K562 (cell line): ENCODE measurements around the gene B2M. TPM values are rescaled to one million over a fixed set of nuclear protein-coding genes. Genes with fewer than 3 reads are reported as not detected.

Experiments
- C11orf30 ChIP-seq: fragments of 450-650 bp; IDR thresholded peaks from 2 replicates; pipeline ENCODE4 v1.6.1; 2016; ENCODE audit warnings: low read depth, mild to moderate bottlenecking
- DIDO1 ChIP-seq: fragments of 450-650 bp; IDR thresholded peaks from 2 replicates; pipeline ENCODE4 v1.6.1; 2016; ENCODE audit warnings: low read depth, missing biosample characterization, missing genetic modification characterization
- FOXA1 ChIP-seq: fragments of 450-650 bp; IDR thresholded peaks from 2 replicates; pipeline ENCODE4 v1.6.1; 2016; ENCODE audit warnings: mild to moderate bottlenecking, borderline replicate concordance
- HEY1 ChIP-seq: fragments of 250-450 bp; sonication (Bioruptor Pico); IDR thresholded peaks from 2 replicates; pipeline ENCODE4 v1.5.0; 2020; ENCODE audit warnings: mild to moderate bottlenecking, moderate library complexity, borderline replicate concordance
- polyA plus RNA-seq, 8 experiments: library from polyadenylated mRNA; depleted of rRNA in 4 of 8; stranded (reverse) in 5 of 8; unstranded in 3 of 8; fragments of >200 nt; fragmentation: Nextera tagmentation in 2 of 8; fragmentation: Illumina TruSeq in 1 of 8; extraction: Ambion mirVana in 2 of 8; extraction: Trizol in 1 of 8; gene quantifications; 2 replicates each; pipeline versions ENCODE4 v1.2.1 to v1.2.3, GENCODE V29; 2011 to 2014; ENCODE audit warnings: inconsistent platforms in 1 of 8, missing spikeins in 1 of 8
- total RNA-seq, 7 experiments: library from RNA; depleted of rRNA in 6 of 7; stranded (reverse); fragments of >200 nt in 6 of 7; fragmentation: Illumina TruSeq in 2 of 7; extraction: Trizol in 2 of 7; gene quantifications; 2 replicates each; pipeline versions ENCODE4 v1.2.1 to v1.2.3, GENCODE V29; 2011 to 2021; ENCODE audit warnings: low replicate concordance in 1 of 7
- TF ChIP-seq, protein P1 (sequence below): sonication (generic); formaldehyde crosslinking; IDR thresholded peaks from 2 replicates; pipeline ENCODE4 v1.5.0; 2020; ENCODE audit warnings: missing genetic modification reagents
- TF ChIP-seq, protein P2 (sequence below): fragments of 250-450 bp; sonication (Bioruptor Pico); IDR thresholded peaks from 2 replicates; pipeline ENCODE4 v1.4.0; 2020; ENCODE audit warnings: mild to moderate bottlenecking, moderate library complexity
- TF ChIP-seq, protein P3 (sequence below): fragments of 200-600 bp; sonication (generic); IDR thresholded peaks from one replicate; pipeline ENCODE4 v1.6.1; 2012; ENCODE audit warnings: mild to moderate bottlenecking, low read depth, low read length, inconsistent platforms
- TF ChIP-seq, protein P4 (sequence below): fragments of 450-650 bp; IDR thresholded peaks from 2 replicates; pipeline ENCODE4 v1.6.1; 2017; ENCODE audit warnings: mild to moderate bottlenecking, moderate library complexity

Gene B2M
- total and polyA plus RNA-seq, 9 of the 15 experiments (the other 6 are each of a cell fraction or from before 2014, with no cell fraction given) = 460 to 3,138 (median 1,032) TPM

DNA sequence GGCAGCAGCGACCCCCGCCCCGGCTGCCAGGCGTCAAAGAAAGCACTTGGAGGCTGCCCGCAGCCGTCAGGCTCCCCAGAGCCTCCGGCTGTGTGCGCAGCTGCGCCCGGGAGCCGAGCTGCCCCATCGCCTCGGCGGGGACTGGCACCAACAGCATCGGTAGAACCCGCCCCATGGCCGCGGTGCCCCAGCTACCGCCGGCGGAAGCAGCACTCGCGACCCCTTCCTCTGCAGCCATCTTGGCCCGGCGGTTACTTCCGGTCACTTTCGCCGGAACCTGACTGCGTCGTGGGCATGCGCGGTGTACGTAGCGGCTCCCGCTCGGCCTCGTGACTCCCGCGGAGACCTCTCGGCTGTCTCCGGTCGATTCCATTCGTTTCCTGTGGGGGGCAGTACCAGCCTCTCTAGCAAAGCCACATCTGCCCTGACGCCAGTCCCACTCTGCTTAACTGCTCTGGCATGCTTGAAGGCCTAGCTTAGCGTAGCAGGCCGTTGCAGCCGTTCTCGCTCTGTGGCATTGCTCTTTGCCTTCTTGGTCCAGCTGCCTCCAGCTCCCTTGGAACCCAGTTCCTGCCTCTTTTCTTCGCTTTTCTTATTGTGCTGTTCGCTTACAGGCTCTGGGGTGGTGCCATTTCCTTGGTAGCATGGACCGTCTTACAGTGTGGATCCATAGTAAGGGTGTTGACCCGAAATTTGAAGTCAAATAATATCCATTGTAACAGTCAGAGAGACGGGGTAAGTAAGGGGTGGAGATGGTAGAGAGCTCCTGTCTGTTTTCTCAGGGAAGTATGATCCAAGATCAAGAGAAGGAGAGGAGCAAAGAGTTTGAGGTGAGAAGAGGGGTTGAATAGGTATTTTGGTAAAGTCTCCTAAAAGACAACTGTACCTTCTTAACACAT lies 47.7 kb upstream of the B2M start, which contains the start of gene SPG11 (continued):
- TF ChIP-seq FOXA1 (no peak), DIDO1 (tag) (peak; percentile 33; the same call in 1 of the 2 replicates), HEY1 (CRISPR knock-in tag) (no peak), C11orf30 (peak; percentile 75)
- TF ChIP-seq, protein P1, sequence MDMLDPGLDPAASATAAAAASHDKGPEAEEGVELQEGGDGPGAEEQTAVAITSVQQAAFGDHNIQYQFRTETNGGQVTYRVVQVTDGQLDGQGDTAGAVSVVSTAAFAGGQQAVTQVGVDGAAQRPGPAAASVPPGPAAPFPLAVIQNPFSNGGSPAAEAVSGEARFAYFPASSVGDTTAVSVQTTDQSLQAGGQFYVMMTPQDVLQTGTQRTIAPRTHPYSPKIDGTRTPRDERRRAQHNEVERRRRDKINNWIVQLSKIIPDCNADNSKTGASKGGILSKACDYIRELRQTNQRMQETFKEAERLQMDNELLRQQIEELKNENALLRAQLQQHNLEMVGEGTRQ = peak; percentile 87
- TF ChIP-seq, protein P2, sequence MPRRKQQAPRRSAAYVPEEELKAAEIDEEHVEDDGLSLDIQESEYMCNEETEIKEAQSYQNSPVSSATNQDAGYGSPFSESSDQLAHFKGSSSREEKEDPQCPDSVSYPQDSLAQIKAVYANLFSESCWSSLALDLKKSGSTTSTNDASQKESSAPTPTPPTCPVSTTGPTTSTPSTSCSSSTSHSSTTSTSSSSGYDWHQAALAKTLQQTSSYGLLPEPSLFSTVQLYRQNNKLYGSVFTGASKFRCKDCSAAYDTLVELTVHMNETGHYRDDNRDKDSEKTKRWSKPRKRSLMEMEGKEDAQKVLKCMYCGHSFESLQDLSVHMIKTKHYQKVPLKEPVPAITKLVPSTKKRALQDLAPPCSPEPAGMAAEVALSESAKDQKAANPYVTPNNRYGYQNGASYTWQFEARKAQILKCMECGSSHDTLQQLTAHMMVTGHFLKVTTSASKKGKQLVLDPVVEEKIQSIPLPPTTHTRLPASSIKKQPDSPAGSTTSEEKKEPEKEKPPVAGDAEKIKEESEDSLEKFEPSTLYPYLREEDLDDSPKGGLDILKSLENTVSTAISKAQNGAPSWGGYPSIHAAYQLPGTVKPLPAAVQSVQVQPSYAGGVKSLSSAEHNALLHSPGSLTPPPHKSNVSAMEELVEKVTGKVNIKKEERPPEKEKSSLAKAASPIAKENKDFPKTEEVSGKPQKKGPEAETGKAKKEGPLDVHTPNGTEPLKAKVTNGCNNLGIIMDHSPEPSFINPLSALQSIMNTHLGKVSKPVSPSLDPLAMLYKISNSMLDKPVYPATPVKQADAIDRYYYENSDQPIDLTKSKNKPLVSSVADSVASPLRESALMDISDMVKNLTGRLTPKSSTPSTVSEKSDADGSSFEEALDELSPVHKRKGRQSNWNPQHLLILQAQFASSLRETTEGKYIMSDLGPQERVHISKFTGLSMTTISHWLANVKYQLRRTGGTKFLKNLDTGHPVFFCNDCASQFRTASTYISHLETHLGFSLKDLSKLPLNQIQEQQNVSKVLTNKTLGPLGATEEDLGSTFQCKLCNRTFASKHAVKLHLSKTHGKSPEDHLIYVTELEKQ (CRISPR knock-in tag) = peak; percentile 47; the same call in 1 of the 2 replicates
- TF ChIP-seq, protein P3, sequence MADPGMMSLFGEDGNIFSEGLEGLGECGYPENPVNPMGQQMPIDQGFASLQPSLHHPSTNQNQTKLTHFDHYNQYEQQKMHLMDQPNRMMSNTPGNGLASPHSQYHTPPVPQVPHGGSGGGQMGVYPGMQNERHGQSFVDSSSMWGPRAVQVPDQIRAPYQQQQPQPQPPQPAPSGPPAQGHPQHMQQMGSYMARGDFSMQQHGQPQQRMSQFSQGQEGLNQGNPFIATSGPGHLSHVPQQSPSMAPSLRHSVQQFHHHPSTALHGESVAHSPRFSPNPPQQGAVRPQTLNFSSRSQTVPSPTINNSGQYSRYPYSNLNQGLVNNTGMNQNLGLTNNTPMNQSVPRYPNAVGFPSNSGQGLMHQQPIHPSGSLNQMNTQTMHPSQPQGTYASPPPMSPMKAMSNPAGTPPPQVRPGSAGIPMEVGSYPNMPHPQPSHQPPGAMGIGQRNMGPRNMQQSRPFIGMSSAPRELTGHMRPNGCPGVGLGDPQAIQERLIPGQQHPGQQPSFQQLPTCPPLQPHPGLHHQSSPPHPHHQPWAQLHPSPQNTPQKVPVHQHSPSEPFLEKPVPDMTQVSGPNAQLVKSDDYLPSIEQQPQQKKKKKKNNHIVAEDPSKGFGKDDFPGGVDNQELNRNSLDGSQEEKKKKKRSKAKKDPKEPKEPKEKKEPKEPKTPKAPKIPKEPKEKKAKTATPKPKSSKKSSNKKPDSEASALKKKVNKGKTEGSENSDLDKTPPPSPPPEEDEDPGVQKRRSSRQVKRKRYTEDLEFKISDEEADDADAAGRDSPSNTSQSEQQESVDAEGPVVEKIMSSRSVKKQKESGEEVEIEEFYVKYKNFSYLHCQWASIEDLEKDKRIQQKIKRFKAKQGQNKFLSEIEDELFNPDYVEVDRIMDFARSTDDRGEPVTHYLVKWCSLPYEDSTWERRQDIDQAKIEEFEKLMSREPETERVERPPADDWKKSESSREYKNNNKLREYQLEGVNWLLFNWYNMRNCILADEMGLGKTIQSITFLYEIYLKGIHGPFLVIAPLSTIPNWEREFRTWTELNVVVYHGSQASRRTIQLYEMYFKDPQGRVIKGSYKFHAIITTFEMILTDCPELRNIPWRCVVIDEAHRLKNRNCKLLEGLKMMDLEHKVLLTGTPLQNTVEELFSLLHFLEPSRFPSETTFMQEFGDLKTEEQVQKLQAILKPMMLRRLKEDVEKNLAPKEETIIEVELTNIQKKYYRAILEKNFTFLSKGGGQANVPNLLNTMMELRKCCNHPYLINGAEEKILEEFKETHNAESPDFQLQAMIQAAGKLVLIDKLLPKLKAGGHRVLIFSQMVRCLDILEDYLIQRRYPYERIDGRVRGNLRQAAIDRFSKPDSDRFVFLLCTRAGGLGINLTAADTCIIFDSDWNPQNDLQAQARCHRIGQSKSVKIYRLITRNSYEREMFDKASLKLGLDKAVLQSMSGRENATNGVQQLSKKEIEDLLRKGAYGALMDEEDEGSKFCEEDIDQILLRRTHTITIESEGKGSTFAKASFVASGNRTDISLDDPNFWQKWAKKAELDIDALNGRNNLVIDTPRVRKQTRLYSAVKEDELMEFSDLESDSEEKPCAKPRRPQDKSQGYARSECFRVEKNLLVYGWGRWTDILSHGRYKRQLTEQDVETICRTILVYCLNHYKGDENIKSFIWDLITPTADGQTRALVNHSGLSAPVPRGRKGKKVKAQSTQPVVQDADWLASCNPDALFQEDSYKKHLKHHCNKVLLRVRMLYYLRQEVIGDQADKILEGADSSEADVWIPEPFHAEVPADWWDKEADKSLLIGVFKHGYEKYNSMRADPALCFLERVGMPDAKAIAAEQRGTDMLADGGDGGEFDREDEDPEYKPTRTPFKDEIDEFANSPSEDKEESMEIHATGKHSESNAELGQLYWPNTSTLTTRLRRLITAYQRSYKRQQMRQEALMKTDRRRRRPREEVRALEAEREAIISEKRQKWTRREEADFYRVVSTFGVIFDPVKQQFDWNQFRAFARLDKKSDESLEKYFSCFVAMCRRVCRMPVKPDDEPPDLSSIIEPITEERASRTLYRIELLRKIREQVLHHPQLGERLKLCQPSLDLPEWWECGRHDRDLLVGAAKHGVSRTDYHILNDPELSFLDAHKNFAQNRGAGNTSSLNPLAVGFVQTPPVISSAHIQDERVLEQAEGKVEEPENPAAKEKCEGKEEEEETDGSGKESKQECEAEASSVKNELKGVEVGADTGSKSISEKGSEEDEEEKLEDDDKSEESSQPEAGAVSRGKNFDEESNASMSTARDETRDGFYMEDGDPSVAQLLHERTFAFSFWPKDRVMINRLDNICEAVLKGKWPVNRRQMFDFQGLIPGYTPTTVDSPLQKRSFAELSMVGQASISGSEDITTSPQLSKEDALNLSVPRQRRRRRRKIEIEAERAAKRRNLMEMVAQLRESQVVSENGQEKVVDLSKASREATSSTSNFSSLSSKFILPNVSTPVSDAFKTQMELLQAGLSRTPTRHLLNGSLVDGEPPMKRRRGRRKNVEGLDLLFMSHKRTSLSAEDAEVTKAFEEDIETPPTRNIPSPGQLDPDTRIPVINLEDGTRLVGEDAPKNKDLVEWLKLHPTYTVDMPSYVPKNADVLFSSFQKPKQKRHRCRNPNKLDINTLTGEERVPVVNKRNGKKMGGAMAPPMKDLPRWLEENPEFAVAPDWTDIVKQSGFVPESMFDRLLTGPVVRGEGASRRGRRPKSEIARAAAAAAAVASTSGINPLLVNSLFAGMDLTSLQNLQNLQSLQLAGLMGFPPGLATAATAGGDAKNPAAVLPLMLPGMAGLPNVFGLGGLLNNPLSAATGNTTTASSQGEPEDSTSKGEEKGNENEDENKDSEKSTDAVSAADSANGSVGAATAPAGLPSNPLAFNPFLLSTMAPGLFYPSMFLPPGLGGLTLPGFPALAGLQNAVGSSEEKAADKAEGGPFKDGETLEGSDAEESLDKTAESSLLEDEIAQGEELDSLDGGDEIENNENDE = no peak
- TF ChIP-seq, protein P4, sequence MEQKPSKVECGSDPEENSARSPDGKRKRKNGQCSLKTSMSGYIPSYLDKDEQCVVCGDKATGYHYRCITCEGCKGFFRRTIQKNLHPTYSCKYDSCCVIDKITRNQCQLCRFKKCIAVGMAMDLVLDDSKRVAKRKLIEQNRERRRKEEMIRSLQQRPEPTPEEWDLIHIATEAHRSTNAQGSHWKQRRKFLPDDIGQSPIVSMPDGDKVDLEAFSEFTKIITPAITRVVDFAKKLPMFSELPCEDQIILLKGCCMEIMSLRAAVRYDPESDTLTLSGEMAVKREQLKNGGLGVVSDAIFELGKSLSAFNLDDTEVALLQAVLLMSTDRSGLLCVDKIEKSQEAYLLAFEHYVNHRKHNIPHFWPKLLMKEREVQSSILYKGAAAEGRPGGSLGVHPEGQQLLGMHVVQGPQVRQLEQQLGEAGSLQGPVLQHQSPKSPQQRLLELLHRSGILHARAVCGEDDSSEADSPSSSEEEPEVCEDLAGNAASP = no peak
